NCI-H524 (cell line): ENCODE results near the gene C19orf33.
A peak's percentile ranks its signal among the peaks of the same experiment; 100 is the strongest.
"Not testable (repeated sequence)": the region's sequence is repeated elsewhere in the genome, so short reads cannot be mapped to it uniquely, and the experiment has no call there.

Source experiments
- DNase-seq, 2 experiments: peaks; one replicate each; lab custom pipeline; 2025; lab: John Stamatoyannopoulos, UW

The C19orf33 gene

GRCh38 chr19:38303517-38304351, at the start of gene C19orf33:
TSS of gene C19orf33 (plus strand) at chr19:38304251. CDS start at chr19:38304262, 11 bp downstream.
- no peak for DNase-seq

- peak; percentile 60 to 69 for DNase-seq
Measured at GRCh38 chr19:38255383-38256014, 48.6 kb upstream of the C19orf33 start.

GRCh38 chr19:38261942-38262341, 42.1 kb upstream of the C19orf33 start:
- DNase-seq = not testable (repeated sequence)

GRCh38 chr19:38262585-38263268, 41.3 kb upstream of the C19orf33 start:
- DNase-seq = no peak

GRCh38 chr19:38263689-38264485, 40.2 kb upstream of the C19orf33 start:
- peak; percentile 52 to 72 for DNase-seq

GRCh38 chr19:38264486-38265212, 39.4 kb upstream of the C19orf33 start, which contains the start of gene SPINT2:
TSS of gene SPINT2 (plus strand) at chr19:38264573. CDS start at chr19:38264893, 320 bp downstream.
- peak; percentile 52 to 72 for DNase-seq

GRCh38 chr19:38265213-38265861, 38.7 kb upstream of the C19orf33 start:
- peak in 1 of 2 experiments; percentile 51 for DNase-seq

- peak; percentile 88 to 93 for DNase-seq
Measured at GRCh38 chr19:38265921-38266429, 38.1 kb upstream of the C19orf33 start.

- no peak for DNase-seq
Measured at GRCh38 chr19:38266981-38267597, 37.0 kb upstream of the C19orf33 start.

GRCh38 chr19:38267761-38268483, 36.1 kb upstream of the C19orf33 start:
- DNase-seq = no peak

- DNase-seq = no peak
Measured at GRCh38 chr19:38268539-38268938, 35.5 kb upstream of the C19orf33 start.

GRCh38 chr19:38270587-38271167, 33.4 kb upstream of the C19orf33 start:
- DNase-seq = no peak

GRCh38 chr19:38273499-38273898, 30.6 kb upstream of the C19orf33 start:
- DNase-seq = no peak

- DNase-seq = no peak
Measured at GRCh38 chr19:38274739-38275138, 29.3 kb upstream of the C19orf33 start.

- DNase-seq = no peak
Measured at GRCh38 chr19:38276942-38277517, 27.0 kb upstream of the C19orf33 start.

GRCh38 chr19:38277549-38277948, 26.5 kb upstream of the C19orf33 start:
- no peak for DNase-seq

- no peak for DNase-seq
Measured at GRCh38 chr19:38277969-38278680, 25.9 kb upstream of the C19orf33 start.

- DNase-seq = no peak
Measured at GRCh38 chr19:38278751-38279150, 25.3 kb upstream of the C19orf33 start.
